NCI-H1436 (cell line): Measurements from ENCODE around the gene PTRH2.
"Not testable (repeated sequence)": the region's sequence is repeated elsewhere in the genome, so short reads cannot be mapped to it uniquely, and the experiment has no call there.

Experiments
- DNase-seq: peaks from one replicate; lab custom pipeline; 2025; lab: John Stamatoyannopoulos, UW

The PTRH2 gene

GRCh38 chr17:59707149-59707970, at the start of gene PTRH2, which contains the start of gene VMP1:
PTRH2 (minus strand) TSS chr17:59707430; CDS start chr17:59697978, 9,452 bp downstream.
VMP1 (plus strand) TSS chr17:59707654; CDS start chr17:59731447, 23,793 bp downstream.
- peak; percentile 100 for DNase-seq

GRCh38 chr17:59756236-59756818, 49.1 kb upstream of the PTRH2 start:
- no peak for DNase-seq

GRCh38 chr17:59755069-59755468, 47.8 kb upstream of the PTRH2 start:
- not testable (repeated sequence) for DNase-seq

GRCh38 chr17:59754552-59754951, 47.3 kb upstream of the PTRH2 start:
- DNase-seq, result no peak

GRCh38 chr17:59753522-59754467, 46.6 kb upstream of the PTRH2 start:
- DNase-seq, result peak; percentile 87

GRCh38 chr17:59752922-59753321, 45.7 kb upstream of the PTRH2 start:
- no peak for DNase-seq

- DNase-seq, result no peak
These were observed 45.2 kb upstream of the PTRH2 start for GRCh38 chr17:59752446-59752845.

GRCh38 chr17:59751955-59752413, 44.8 kb upstream of the PTRH2 start:
- no peak for DNase-seq

GRCh38 chr17:59748591-59748990, 41.4 kb upstream of the PTRH2 start:
- no peak for DNase-seq

GRCh38 chr17:59746849-59747445, 39.7 kb upstream of the PTRH2 start:
- DNase-seq, result peak; percentile 33

- DNase-seq, result no peak
These were observed 37.8 kb upstream of the PTRH2 start for GRCh38 chr17:59745040-59745439.

- DNase-seq, result no peak
These were observed 36.6 kb upstream of the PTRH2 start for GRCh38 chr17:59743842-59744241.

GRCh38 chr17:59737324-59737723, 30.1 kb upstream of the PTRH2 start:
- no peak for DNase-seq

- DNase-seq, result no peak
These were observed 27.0 kb upstream of the PTRH2 start for GRCh38 chr17:59734226-59734625.

- no peak for DNase-seq
These were observed 26.5 kb upstream of the PTRH2 start for GRCh38 chr17:59733697-59734096.

GRCh38 chr17:59730268-59730834, 23.1 kb upstream of the PTRH2 start:
- no peak for DNase-seq

- DNase-seq, result no peak
These were observed 20.7 kb upstream of the PTRH2 start for GRCh38 chr17:59727817-59728533.

- no peak for DNase-seq
These were observed 18.5 kb upstream of the PTRH2 start for GRCh38 chr17:59725691-59726090.

GRCh38 chr17:59723607-59724006, 16.4 kb upstream of the PTRH2 start:
- DNase-seq, result no peak

- no peak for DNase-seq
These were observed 15.8 kb upstream of the PTRH2 start for GRCh38 chr17:59723041-59723440.

GRCh38 chr17:59722623-59723022, 15.4 kb upstream of the PTRH2 start:
- no peak for DNase-seq
